Endothelial cell of umbilical vein (primary cell): ENCODE results near the gene EML1.

Source experiments
- CTCF ChIP-seq, 2 donors: IDR thresholded peaks; 1 replicate in 1 of 2; 2 replicates in 1 of 2; pipeline ENCODE4 v1.5.1; 2011; ENCODE audit warnings: low read length in 2 of 2, mild to moderate bottlenecking in 2 of 2, moderate library complexity in 2 of 2, control low read depth in 1 of 2, inconsistent platforms in 1 of 2, low read depth in 1 of 2; ENCODE audit not compliant: insufficient read depth in 1 of 2; ENCODE audit errors: extremely low read depth in 1 of 2
- EZH2 ChIP-seq: IDR thresholded peaks from 2 replicates; pipeline ENCODE4 v1.6.1; 2012; ENCODE audit warnings: borderline replicate concordance, low read depth, mild to moderate bottlenecking, moderate library complexity, low read length, inconsistent platforms; ENCODE audit not compliant: severe bottlenecking
- FOS ChIP-seq: IDR thresholded peaks from 2 replicates; pipeline ENCODE4 v1.6.1; 2011; ENCODE audit warnings: mild to moderate bottlenecking, low read length, moderate library complexity, borderline replicate concordance; ENCODE audit not compliant: insufficient read depth
- GATA2 ChIP-seq: IDR thresholded peaks from 2 replicates; pipeline ENCODE4 v1.7.0; 2011; ENCODE audit warnings: low read depth, mild to moderate bottlenecking, moderate library complexity, mixed read lengths, low read length; ENCODE audit not compliant: insufficient read length, insufficient read depth
- JUN ChIP-seq: IDR thresholded peaks from 2 replicates; pipeline ENCODE4 v1.6.1; 2011; ENCODE audit warnings: borderline replicate concordance, low read depth; ENCODE audit not compliant: insufficient read length, insufficient read depth
- MAX ChIP-seq: IDR thresholded peaks from 2 replicates; pipeline ENCODE4 v1.6.1; 2011; ENCODE audit not compliant: insufficient read depth, insufficient read length
- MYC ChIP-seq: IDR thresholded peaks from one replicate; pipeline ENCODE4 v1.6.1; 2011; ENCODE audit warnings: mild to moderate bottlenecking, low read depth, low read length
- POLR2A ChIP-seq: IDR thresholded peaks from 2 replicates; pipeline ENCODE4 v1.6.1; 2012; ENCODE audit warnings: low read depth, mild to moderate bottlenecking, control low read depth, low read length
- POLR2AphosphoS5 ChIP-seq: IDR thresholded peaks from 2 replicates; pipeline ENCODE4 v1.6.1; 2012; ENCODE audit warnings: low read depth, mild to moderate bottlenecking, control low read depth, low read length, moderate library complexity; ENCODE audit not compliant: insufficient read depth

DNA sequence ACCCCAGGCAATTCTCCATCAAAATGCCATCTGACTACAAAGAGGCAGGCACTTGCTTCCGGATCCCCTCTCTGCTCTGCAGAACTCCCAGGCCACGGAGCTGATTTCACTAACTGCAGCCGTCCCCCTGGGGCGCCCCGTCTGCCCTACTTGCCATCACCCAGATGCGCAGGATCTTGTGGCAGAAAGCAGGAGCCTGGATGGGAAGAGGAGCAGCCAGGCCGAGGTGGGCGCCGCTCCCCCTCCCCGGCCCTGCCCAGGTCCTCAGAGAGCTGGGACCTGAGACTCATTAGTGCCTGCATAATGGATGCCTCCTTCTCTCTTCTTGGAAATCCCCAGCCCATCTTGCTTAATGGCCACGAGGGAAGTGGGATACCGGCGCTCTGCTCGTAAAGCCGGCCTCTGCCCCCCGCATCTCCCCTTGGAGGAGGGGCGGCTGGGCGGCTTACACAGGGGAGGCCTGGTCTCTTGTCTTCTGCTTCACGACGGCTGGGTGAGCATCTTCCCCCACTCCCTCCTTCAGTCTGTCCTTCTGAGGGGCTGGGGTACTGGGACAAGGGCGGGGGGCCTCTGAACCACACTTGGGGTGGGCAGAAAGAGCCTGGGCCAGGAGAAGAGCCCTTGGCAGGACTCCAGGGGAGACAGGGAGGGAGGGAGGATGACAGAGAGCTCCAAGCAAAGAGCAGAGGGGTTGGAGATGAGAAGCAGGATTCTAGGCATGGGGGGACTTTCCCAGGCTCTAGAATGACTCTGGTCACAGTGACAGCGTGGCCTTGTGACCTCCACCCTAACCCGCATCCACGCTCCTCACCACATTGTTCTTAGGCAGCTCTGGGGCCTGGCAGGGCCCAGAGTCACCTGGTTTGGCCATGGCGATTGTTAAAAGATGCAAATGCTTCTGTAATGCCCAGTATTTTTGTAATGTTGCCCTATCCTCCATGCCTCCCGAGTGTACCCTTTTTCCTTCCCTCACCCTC lies 19.4 kb upstream of the EML1 start:
- TF ChIP-seq POLR2A (no peak), CTCF (IDR thresholded peaks at IDR 0.05; ENCODE audit: extremely low read depth in 1 of 2, insufficient read depth in 1 of 2, low read depth in 1 of 2, low read length in 2 of 2) (no peak), EZH2 (no peak), MAX (no peak), POLR2AphosphoS5 (no peak), JUN (no peak), MYC (no peak), FOS (no peak), GATA2 (no peak)
